Stimulated activated CD4-positive, alpha-beta T cell treated with anti-CD3 and anti-CD28 coated beads, Interleukin-15, amount 100 ng/mL, for 48 hours (primary cell): Measurements from ENCODE around the gene NOTCH1.

Experiments used
- DNase-seq, 2 donors: peaks; one replicate each; pipeline ENCODE4 v3.0.0-alpha.2; 2020; ENCODE audit warnings: low read depth in 2 of 2

Gene NOTCH1

DNA sequence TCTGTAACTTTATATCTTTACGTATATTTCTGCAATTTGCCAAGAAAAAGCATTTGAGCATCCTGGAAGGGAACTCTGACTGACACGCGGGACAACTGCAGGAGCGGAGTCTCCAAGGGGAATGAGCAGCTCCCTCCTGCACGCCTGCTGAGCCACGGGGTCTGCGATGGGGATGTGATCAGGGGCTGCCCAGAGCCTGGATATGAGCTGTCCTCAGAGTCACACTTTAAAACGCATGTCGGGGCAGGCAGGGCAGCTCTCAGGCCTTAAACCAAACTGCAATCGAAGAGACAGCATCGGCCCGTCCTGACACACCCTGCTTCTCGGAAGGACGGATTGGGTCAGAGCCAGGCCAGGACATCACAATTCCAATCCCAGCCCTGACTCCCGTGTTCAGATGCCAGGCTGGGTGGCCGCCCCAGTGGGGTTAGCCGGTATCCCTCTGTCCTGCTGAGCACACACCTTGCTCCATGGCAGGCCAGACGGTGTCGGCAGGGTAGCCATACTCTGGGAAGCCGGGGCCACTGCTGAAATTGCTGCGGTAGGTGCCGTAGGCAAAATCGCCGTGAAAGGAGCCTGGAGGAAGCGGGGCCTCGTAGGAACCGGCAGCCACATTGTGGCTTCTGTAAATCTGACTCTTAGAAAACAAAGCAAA lies 80.2 kb downstream of the NOTCH1 start:
- no peak for DNase-seq

DNA sequence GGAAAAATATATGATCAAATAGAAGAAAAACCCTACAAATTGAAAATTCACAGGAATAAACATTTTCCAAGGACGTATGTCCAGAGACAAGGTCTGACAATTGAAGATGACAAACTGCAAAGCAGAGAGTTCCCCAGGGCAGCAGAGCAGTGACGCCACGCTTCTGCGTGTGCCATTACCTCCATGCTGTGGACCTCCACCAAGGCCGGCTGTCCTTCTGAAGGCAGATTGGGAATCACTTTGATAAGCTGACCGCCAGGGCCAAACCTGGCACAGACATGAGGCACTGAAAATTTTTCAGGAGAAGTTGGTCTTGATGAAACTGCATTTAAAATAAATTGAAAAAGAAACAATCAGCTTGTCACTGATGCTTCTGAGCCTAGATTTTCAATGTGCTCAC lies 81.6 kb downstream of the NOTCH1 start:
- DNase-seq = no peak

GRCh38 chr9:136463578-136463977 lies 82.3 kb downstream of the NOTCH1 start:
- no peak for DNase-seq

- DNase-seq = no peak
These were observed 83.2 kb downstream of the NOTCH1 start for GRCh38 chr9:136462664-136463063.

DNA sequence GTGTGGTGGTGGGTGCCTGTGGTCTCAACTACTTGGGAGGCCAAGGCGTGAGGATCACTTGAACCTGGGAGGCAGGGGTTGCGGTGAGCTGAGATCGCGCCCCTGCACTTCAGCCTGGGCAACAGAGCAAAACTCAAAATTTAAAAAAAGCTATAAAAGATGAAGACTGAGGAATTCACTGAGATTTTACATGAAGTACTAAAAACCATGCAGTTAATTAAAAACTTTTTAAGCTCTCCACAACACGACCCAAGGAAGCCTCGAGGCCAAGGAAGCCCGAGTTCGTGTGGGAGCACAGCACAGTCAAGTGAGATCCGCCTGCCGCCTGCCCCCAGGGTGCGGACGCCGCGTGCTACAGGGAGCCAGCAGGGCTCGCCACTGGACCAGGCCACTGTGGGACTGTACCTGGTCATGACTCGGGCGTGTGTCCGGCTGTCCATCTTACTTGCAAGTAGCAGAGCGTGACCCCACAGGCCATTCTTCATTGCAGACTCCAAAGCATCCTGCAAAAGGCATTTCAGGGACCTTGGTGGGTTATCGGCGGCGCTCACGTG lies 85.0 kb downstream of the NOTCH1 start:
- no peak for DNase-seq

GRCh38 chr9:136459425-136459824 lies 86.4 kb downstream of the NOTCH1 start:
- DNase-seq = no peak

DNA sequence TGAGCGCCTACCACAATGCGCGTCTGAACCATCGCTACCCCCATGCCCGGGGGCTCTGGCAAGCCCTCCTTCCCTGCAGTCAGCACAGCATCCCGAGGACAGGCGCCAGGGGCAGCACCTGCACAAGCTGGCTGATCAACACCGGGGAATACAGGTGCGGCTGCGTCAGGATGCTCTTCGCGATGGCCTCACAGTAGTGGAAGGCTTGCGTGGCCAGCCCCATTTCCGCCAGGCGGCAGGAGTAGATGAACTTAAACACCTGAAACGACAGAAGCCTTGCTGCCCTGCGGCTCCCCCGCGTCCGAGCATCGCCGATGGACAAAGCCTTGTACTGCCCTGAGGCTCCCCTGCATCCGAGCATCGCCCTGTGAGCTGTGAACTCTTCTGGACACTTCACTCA lies 88.5 kb downstream of the NOTCH1 start:
- DNase-seq = no peak

- no peak for DNase-seq
These were observed 89.6 kb downstream of the NOTCH1 start for GRCh38 chr9:136456258-136456657.

DNA sequence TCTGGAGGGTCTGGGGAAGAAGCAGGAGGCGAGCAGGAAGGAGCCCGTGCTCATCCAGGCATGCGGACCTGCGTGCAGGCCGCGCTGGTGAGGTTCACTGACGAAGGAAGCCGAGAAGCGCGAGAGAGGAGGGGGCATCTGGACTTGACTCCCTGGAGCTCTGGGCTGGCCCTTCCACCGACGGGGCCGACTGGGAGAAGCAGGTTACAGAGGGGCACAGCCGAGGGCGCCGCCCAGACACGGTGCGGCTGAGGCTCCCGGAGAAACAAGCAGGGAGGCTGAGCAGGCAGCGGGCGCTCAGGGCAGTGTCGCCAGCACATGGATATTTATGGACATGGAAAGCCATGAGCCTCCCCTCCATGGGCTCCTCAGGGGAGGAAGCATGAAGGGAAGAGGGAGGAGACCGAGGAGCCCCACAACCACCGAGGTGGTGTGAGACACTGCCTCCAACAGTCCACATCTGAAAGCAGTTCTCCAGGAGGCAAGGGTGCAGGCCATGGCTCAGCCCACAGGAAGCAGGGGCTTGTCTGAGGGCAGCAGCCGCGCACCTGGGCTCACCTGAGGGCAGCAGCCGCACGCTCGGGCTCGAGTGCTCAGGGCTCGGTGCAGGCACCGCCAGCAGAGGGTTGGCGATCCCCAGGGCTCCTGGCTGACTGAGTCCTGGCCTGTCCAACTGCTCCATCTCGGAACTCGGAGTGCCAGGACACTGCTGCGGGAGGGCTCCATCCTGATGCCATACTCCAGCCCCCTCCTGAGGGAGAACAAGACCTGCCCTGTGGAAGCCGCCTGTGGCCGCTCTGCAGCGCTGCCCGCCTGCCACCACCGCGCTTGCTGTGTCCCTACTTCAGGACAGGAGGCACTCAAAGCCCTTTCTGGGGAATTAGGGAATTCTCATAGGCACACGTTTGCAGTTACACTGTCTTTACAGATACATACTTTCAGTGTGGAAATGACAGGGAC lies 90.5 kb downstream of the NOTCH1 start:
- DNase-seq = no peak

- no peak for DNase-seq
These were observed 91.6 kb downstream of the NOTCH1 start for GRCh38 chr9:136454026-136454796.

- DNase-seq = no peak
These were observed 92.5 kb downstream of the NOTCH1 start for GRCh38 chr9:136453326-136453725.

GRCh38 chr9:136451221-136451877 lies 94.5 kb downstream of the NOTCH1 start:
- DNase-seq = no peak

GRCh38 chr9:136448655-136449054 lies 97.2 kb downstream of the NOTCH1 start:
- no peak for DNase-seq

- DNase-seq = no peak
These were observed 98.6 kb downstream of the NOTCH1 start for GRCh38 chr9:136447173-136447778.

GRCh38 chr9:136445799-136446198 lies 100.0 kb downstream of the NOTCH1 start:
- DNase-seq = no peak
